ENCODE measurements around the gene B4GALT6.

B4GALT6 gene

GRCh38 chr18:31636387-31636786 lies 48.0 kb downstream of the B4GALT6 start:
- H3K9me3 ChIP-seq (ENCODE audit: severe bottlenecking) = no peaks in the 10 kb centered on the region

DNA sequence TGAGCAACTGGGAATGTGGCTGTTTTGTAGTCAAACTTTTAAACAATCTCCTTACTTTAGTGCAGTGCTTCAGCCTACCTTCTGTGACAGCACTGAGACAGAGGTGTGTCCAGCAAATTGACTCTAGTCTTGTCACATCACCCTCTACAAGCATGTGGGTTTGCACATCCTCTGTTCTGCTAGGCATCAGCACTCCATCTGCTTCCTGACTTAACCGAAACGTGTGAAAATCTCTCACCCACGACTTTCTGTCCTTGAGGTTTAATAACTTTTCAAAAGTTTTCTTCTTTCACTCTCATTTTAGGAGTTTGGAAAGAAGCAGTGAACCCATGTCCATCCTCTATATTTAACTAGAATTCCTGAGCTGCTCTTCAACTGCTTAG lies 50.1 kb downstream of the B4GALT6 start:
- Histone ChIP-seq H3K27me3 (ENCODE audit: insufficient read depth, low read depth, severe bottlenecking) (no peaks in the 10 kb centered on the region), H3K36me3 (peaks cover 3% of the 10 kb centered on the region; the same call in 1 of the 2 replicates), H3K9me3 (ENCODE audit: severe bottlenecking) (no peaks in the 10 kb centered on the region), H3K27ac (no peak overlapping the region), H3K4me3 (ENCODE audit: low read depth, low read length) (no peak overlapping the region)
- TF ChIP-seq, protein P1, sequence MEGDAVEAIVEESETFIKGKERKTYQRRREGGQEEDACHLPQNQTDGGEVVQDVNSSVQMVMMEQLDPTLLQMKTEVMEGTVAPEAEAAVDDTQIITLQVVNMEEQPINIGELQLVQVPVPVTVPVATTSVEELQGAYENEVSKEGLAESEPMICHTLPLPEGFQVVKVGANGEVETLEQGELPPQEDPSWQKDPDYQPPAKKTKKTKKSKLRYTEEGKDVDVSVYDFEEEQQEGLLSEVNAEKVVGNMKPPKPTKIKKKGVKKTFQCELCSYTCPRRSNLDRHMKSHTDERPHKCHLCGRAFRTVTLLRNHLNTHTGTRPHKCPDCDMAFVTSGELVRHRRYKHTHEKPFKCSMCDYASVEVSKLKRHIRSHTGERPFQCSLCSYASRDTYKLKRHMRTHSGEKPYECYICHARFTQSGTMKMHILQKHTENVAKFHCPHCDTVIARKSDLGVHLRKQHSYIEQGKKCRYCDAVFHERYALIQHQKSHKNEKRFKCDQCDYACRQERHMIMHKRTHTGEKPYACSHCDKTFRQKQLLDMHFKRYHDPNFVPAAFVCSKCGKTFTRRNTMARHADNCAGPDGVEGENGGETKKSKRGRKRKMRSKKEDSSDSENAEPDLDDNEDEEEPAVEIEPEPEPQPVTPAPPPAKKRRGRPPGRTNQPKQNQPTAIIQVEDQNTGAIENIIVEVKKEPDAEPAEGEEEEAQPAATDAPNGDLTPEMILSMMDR (IDR thresholded peaks at IDR 0.05; ENCODE audit: low read depth, low read length) = no peak
- DNase-seq = no peak

More at GRCh38 chr18:31636387-31636786, 48.0 kb downstream of the B4GALT6 start:
- no peak for DNase-seq
- Histone ChIP-seq H3K27ac (no peak overlapping the region), H3K36me3 (peaks cover 3% of the 10 kb centered on the region; the same call in 1 of the 2 replicates), H3K4me3 (ENCODE audit: low read depth, low read length) (no peak overlapping the region), H3K27me3 (ENCODE audit: insufficient read depth, low read depth, severe bottlenecking) (no peaks in the 10 kb centered on the region)
- TF ChIP-seq, protein P1 (IDR thresholded peaks at IDR 0.05; ENCODE audit: low read depth, low read length) = no peak

GRCh38 chr18:31633392-31634330 lies 50.7 kb downstream of the B4GALT6 start:
- TF ChIP-seq, protein P1 (IDR thresholded peaks at IDR 0.05; ENCODE audit: low read depth, low read length) = no peak

DNA sequence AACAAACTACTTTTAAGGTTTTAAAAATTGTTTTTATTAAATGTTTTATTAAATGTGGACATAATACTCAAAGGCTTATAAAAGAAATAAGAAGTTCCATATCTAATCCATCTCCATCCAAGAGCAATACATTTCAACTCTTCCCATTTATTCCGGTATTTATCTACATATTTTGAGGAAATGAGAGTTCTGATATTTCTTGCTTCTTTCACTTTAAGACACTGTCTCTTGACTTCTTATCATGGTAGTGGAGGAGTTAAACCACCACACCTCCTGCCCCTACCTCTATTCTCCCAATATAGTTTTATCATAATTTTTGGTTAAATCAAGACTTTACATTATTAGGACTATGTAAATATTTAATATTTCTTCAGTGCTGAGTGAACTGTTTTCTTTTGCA lies 52.0 kb downstream of the B4GALT6 start:
- Histone ChIP-seq H3K4me3 (ENCODE audit: low read depth, low read length) (no peak overlapping the region), H3K9me3 (ENCODE audit: severe bottlenecking) (no peaks in the 10 kb centered on the region), H3K27ac (no peak overlapping the region), H3K36me3 (peaks cover 3% of the 10 kb centered on the region; the same call in 1 of the 2 replicates), H3K27me3 (ENCODE audit: insufficient read depth, low read depth, severe bottlenecking) (no peaks in the 10 kb centered on the region)
- DNase-seq = no peak
- TF ChIP-seq, protein P1 (IDR thresholded peaks at IDR 0.05; ENCODE audit: low read depth, low read length) = no peak

More at GRCh38 chr18:31633392-31634330, 50.7 kb downstream of the B4GALT6 start:
- H3K36me3 ChIP-seq = peaks cover 3% of the 10 kb centered on the region; the same call in 1 of the 2 replicates
- no peak for DNase-seq
- H3K27ac ChIP-seq = no peak overlapping the region
- H3K4me3 ChIP-seq (ENCODE audit: low read depth, low read length) = no peak overlapping the region
- H3K9me3 ChIP-seq (ENCODE audit: severe bottlenecking) = no peaks in the 10 kb centered on the region
- no peaks in the 10 kb centered on the region for H3K27me3 ChIP-seq (ENCODE audit: insufficient read depth, low read depth, severe bottlenecking)

DNA sequence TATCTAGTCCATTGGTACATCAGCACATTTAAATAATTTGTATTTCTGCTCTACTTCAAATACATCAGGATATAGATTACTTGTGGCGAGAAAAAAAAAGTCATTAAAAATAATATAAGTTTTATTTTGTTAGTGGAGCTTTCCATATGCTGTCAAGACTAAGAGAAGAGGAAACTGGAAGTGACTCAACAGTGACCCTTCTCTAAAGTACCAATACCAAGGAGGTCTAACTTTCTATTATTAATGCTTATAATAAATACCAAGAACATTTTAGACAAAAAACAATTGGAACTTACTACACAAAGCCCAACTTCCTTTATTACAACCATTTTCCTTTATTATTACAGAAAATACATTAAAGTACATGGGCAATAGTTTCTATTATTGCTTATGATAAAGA lies 52.9 kb downstream of the B4GALT6 start:
- H3K36me3 ChIP-seq = peaks cover 3% of the 10 kb centered on the region; the same call in 1 of the 2 replicates
- no peaks in the 10 kb centered on the region for H3K27me3 ChIP-seq (ENCODE audit: insufficient read depth, low read depth, severe bottlenecking)
- TF ChIP-seq, protein P1 (IDR thresholded peaks at IDR 0.05; ENCODE audit: low read depth, low read length) = no peak
- DNase-seq = no peak
- H3K4me3 ChIP-seq (ENCODE audit: low read depth, low read length) = no peak overlapping the region
- H3K9me3 ChIP-seq (ENCODE audit: severe bottlenecking) = no peaks in the 10 kb centered on the region
- H3K27ac ChIP-seq = no peak overlapping the region
